HAP-1 (cell line): Measurements from ENCODE around the gene PYROXD2.
"Not testable (repeated sequence)": the region's sequence is repeated elsewhere in the genome, so short reads cannot be mapped to it uniquely, and the experiment has no call there.

Experiments used
- DNase-seq, 2 experiments: peaks; one replicate each; pipeline ENCODE4 v3.0.0-alpha.2; 2016 to 2020; ENCODE audit warnings: low spot score in 2 of 2
- H3K27me3 ChIP-seq: fragments of 250-450 bp; sonication (Bioruptor Pico); 2 replicates; pipeline ENCODE4 v1.5.1; 2020; ENCODE audit warnings: low read depth, mild to moderate bottlenecking, moderate library complexity
- H3K36me3 ChIP-seq: fragments of 250-450 bp; sonication (Bioruptor Pico); replicated peaks from 2 replicates; pipeline ENCODE4 v1.5.1; 2020; ENCODE audit warnings: mild to moderate bottlenecking
- H3K4me1 ChIP-seq: fragments of 250-450 bp; sonication (Bioruptor Pico); 2 replicates; pipeline ENCODE4 v1.5.1; 2020; ENCODE audit warnings: mild to moderate bottlenecking
- H3K4me3 ChIP-seq: fragments of 250-450 bp; sonication (Bioruptor Pico); 2 replicates; pipeline ENCODE4 v1.5.1; 2020; ENCODE audit warnings: mild to moderate bottlenecking, moderate library complexity
- H3K9me3 ChIP-seq: fragments of 250-450 bp; sonication (Bioruptor Pico); 2 replicates; pipeline ENCODE4 v1.5.1; 2020; ENCODE audit warnings: mild to moderate bottlenecking, moderate library complexity
- in situ Hi-C: fragments of 300-500 bp; cut with MboI; formaldehyde crosslinking; loops from 3 replicates; pipeline ENCODE4 v1.14.3; 2020; ENCODE audit warnings: low sequenced_read_pairs, inconsistent platforms, mixed read lengths

The PYROXD2 gene

DNA sequence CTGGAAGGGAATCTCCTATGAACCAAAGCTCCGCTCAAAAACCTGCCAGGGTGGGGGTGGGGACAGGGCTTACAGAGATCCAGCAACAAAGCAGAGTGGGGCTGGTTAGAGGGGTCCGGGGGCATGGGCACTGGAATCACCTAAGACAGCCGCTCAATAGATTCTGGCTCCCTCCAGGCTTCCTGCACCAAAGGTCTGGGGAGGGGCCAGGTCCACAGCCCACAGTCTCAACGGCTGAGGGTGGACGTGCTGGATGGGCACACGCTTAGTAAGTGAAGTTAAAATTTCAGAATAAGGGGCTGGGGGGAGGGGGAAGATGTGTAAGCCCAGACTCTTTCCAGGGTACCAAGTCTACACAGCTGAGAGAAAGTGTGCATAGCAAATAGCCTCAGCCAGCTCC, 31.1 kb downstream of the PYROXD2 start:
- Histone ChIP-seq H3K4me1 (no peaks in the 10 kb centered on the region), H3K36me3 (no peaks in the 10 kb centered on the region), H3K27me3 (no peaks in the 10 kb centered on the region), H3K9me3 (no peaks in the 10 kb centered on the region), H3K4me3 (no peak overlapping the region)
- in situ Hi-C loops = no loop called here
- no peak for DNase-seq

DNA sequence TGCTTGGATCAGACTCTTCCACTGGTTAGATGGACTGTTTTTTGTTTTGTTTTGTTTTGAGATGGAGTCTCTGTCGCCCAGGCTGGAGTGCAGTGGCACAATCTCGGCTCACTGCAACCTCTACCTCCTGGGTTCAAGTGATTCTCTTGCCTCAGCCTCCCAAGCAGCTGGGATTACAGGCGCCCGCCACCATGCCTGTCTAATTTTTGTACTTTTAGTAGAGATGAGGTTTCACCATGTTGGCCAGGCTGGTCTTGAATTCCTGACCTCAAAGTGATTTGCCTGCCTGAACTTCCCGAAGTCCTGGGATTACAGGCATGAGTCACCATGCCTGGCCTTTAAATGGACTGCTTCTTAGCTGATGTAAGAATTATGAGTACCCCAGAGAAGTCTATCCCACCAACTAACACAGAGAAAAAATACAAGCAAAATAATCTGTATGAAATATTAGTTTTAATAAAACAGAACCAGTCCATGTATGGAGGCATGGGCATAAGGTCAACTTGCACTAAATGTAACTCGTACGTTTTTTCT, 31.8 kb downstream of the PYROXD2 start:
- H3K9me3 ChIP-seq, DNase-seq, in situ Hi-C loops, H3K4me1 ChIP-seq, H3K27me3 ChIP-seq, H3K4me3 ChIP-seq, H3K36me3 ChIP-seq: not testable (repeated sequence)

DNA sequence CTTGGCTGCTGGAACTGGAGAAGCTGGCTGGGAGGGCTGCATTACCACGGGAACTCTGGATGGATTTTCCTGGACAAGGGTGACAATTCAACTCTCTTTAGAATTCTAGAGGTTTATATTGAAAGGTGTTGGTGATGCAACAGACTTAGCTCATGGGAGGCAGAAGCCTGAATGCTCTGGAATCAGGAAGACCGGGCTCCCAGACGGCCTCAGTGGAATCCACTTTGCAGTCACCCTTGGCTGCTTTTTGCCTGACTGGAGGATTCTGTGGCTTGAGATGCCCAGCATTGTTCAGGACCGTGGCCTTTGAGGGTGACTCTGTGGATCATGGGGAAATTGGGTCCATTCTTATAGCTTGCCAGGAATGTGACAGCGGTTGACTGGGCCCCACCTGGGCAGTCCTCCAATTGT, 32.3 kb downstream of the PYROXD2 start:
- Histone ChIP-seq H3K4me3 (no peak overlapping the region), H3K9me3 (no peaks in the 10 kb centered on the region), H3K36me3 (no peaks in the 10 kb centered on the region), H3K27me3 (no peaks in the 10 kb centered on the region), H3K4me1 (no peaks in the 10 kb centered on the region)
- in situ Hi-C loops = no loop called here
- no peak for DNase-seq

DNA sequence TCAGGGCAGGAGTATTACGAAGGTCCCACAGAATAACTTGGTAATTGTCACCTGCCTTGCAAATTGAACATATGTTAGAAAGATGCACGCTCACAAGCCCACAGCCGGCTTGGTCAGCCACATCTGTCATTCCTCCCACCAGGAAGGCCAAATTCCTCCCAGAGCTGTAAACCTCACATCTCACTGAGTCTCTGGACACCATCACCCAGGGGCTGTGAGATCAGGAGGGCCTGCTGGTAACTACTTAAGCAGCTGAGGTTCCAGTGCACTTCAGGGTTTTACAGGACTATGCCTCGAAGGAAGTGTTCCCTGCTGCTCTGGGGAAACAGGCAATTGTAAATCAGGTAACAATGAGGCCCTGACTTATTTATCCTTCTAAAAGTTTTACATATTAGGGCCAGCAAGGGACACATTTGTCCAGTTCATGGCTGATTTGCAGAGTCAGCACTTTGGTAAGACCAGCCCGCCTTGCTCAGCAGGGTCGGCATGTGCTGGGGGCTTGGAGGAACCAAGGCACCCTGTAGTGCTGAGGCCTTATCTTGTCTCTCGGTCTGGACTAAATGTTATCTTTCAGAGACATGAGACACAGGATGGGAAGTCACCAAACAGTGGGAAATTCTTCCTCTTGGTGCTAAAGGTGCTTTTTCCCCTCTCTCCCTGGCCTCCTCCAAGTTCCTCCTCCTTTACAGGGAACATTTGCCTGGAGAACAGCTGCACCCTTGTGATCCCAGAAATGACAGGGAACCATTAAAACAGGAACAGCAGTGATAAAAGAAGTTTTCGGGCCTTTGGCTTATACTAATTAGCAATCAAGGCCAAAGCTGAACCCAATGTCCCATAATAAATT, 34.3 kb downstream of the PYROXD2 start:
- Histone ChIP-seq H3K4me1 (no peaks in the 10 kb centered on the region), H3K36me3 (no peaks in the 10 kb centered on the region), H3K27me3 (no peaks in the 10 kb centered on the region), H3K9me3 (no peaks in the 10 kb centered on the region), H3K4me3 (no peak overlapping the region)
- no peak for DNase-seq
- in situ Hi-C loops = no loop called here

DNA sequence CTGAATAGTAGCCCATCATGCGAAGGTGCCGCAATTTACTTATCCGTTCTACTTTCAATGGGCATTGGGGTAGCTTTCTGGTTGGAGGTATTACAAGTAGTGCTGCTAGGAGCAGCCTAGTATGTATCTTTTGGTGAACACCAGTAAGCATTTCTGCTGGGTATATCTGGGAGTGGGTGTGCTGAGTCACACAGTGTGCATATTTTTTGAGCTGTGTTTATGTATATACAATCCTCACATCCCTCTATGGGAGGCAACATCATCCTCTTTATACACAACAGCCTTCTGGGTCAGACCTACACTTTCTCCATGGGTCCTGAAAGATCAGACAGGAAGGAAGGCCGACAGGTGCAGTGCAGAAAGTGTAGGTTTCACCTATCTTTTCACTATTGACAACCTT, 36.3 kb downstream of the PYROXD2 start:
- Histone ChIP-seq H3K4me3 (no peak overlapping the region), H3K36me3 (no peaks in the 10 kb centered on the region), H3K9me3 (no peaks in the 10 kb centered on the region), H3K27me3 (no peaks in the 10 kb centered on the region), H3K4me1 (no peaks in the 10 kb centered on the region)
- in situ Hi-C loops = no loop called here
- no peak for DNase-seq

DNA sequence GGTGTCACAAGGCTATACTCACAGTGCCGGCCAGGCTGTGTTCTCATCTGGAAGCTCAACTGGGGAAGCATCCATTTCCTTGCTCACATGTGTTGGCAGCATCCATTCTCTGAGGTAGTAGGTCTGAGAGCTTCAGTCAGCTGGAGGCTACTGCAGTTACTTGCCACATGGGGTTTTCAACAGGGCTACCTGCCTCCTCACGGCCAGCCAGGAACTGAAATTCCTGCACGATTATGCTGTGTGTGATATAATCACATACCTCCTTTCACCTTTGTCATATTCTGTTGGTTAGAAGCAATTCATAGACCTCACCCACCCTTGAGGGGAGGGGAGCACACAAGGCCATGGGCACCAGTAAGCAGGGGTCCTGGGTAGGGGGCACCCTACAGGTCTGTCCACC, 37.4 kb downstream of the PYROXD2 start:
- in situ Hi-C loops = no loop called here
- DNase-seq = no peak
- H3K36me3 ChIP-seq = no peaks in the 10 kb centered on the region

DNA sequence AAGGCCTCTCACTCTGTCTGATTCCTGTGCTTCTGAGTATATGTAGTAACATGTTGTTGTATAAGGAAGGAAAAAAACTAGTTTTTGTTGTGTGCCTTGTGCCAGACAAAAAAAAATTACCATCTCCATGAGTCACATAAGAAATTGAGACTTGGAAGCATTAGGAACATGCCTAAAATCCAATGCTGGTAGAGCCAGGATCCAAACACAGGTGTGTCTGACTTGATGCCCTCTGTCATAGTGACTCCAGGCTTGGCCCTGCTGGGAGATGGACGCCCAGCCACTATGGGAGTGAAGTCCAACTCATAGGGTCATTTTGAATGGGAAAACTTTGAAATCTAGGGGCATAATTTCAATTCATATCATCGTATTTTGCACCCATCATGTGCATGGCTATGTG, 38.0 kb downstream of the PYROXD2 start:
- H3K36me3 ChIP-seq = no peaks in the 10 kb centered on the region
- no peaks in the 10 kb centered on the region for H3K27me3 ChIP-seq
- DNase-seq = no peak
- no peak overlapping the region for H3K4me3 ChIP-seq
- no peaks in the 10 kb centered on the region for H3K4me1 ChIP-seq
- H3K9me3 ChIP-seq = no peaks in the 10 kb centered on the region
- in situ Hi-C loops = no loop called here

More for the DNA sequence above, 37.4 kb downstream of the PYROXD2 start:
- no peak overlapping the region for H3K4me3 ChIP-seq
- H3K4me1 ChIP-seq = no peaks in the 10 kb centered on the region
- no peaks in the 10 kb centered on the region for H3K27me3 ChIP-seq
- no peaks in the 10 kb centered on the region for H3K9me3 ChIP-seq

DNA sequence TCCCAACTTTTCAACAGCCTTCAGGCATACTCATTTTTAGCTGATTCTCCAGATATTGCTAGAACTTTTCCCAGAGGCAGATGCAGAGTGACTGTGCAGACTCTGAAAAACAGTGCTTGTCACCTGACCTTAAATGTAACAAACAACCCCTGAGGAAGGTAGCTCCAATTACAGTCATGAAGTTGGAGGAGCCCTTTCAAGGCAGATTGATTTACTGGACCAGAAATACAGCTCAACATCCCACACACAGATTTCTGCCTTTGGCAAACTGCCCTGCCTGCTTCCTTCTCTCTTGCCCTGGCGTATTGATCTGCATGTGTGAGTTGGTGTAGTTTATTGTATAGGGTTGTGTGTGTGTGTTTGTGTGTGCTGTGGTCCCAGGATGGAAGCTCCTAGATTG, 38.5 kb downstream of the PYROXD2 start:
- DNase-seq = no peak
- Histone ChIP-seq H3K9me3 (no peaks in the 10 kb centered on the region), H3K4me1 (no peaks in the 10 kb centered on the region), H3K27me3 (no peaks in the 10 kb centered on the region), H3K4me3 (no peak overlapping the region), H3K36me3 (no peaks in the 10 kb centered on the region)
- in situ Hi-C loops = no loop called here

DNA sequence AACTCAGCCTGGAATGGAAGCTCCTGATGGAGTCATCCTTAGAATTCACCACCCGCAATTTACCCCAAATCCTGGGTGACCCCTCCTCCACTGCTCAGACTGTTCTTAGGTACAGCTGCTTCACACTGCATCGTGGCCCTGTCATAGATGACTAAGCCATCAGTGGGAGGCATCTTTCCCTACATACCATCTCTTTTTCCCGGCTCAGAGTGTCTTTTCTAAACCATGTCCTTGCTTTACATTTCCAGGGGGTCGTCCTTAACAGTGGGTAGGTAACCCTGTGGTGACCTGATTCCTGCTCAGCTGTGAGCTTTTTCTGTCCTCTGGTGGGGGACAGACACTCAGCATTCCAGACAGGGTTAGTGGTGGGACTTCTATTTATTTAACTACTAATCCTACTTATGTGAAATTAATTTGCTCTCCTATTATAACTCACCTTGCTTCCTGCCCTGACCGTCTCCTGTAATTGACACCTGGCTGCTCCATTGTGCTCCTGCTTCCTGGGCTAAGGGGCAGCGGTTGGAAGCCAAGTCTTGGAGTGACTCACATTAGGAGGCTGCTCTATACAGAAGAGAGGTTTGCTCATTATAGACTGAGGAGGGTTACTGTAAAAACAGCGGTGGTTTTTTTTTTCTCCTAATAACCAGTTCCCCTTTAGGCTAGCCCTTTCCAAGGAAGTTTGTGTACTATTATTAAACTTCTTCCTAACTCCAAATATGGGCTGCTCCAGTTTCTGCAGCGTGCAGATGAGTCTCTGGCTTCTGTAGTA, 40.6 kb downstream of the PYROXD2 start:
- Histone ChIP-seq H3K9me3 (no peaks in the 10 kb centered on the region), H3K4me3 (no peak overlapping the region), H3K4me1 (no peaks in the 10 kb centered on the region), H3K36me3 (no peaks in the 10 kb centered on the region), H3K27me3 (peaks cover 3% of the 10 kb centered on the region; the same call in 1 of the 2 replicates)
- in situ Hi-C loops = no loop called here
- no peak for DNase-seq

DNA sequence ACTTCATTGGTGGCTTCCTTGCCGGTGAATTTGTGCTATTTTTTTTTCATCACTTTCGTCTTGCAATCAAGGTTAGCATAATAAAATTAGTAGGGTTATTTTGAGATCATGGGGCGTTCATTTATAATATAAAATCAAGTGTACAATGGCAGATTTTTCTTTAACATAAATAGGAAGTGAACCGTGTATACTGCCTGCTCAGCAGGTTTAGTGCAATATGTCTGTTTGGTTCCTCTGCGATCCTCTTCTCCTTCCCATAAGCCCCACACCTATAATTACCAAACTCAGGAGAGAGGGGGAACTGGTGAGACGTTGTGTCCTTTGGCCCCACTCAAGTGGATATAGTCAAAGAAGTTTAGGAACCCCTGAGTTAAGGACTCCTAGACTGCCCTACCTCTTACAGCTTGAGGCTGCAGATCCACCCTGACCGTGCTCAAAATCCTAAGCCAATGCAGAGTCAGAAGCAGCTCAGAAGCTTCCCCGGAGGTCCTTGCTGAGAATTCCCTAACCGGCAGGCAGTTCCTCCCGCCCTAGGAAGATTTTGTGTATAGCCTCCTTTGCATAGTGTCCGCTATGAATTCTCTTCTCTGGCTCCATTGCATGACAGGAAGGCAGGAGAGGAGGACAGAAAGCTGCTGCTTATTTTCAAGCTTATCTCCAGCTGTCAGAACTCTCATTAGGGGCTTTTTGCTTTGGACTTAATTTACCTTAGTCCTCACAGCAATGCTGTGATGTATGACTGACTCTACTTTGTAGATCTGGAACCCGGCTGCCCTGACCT, 41.5 kb downstream of the PYROXD2 start:
- Histone ChIP-seq H3K4me1 (no peaks in the 10 kb centered on the region), H3K4me3 (no peak overlapping the region), H3K9me3 (no peaks in the 10 kb centered on the region), H3K36me3 (no peaks in the 10 kb centered on the region), H3K27me3 (peaks cover 3% of the 10 kb centered on the region; the same call in 1 of the 2 replicates)
- in situ Hi-C loops = no loop called here
- no peak for DNase-seq

DNA sequence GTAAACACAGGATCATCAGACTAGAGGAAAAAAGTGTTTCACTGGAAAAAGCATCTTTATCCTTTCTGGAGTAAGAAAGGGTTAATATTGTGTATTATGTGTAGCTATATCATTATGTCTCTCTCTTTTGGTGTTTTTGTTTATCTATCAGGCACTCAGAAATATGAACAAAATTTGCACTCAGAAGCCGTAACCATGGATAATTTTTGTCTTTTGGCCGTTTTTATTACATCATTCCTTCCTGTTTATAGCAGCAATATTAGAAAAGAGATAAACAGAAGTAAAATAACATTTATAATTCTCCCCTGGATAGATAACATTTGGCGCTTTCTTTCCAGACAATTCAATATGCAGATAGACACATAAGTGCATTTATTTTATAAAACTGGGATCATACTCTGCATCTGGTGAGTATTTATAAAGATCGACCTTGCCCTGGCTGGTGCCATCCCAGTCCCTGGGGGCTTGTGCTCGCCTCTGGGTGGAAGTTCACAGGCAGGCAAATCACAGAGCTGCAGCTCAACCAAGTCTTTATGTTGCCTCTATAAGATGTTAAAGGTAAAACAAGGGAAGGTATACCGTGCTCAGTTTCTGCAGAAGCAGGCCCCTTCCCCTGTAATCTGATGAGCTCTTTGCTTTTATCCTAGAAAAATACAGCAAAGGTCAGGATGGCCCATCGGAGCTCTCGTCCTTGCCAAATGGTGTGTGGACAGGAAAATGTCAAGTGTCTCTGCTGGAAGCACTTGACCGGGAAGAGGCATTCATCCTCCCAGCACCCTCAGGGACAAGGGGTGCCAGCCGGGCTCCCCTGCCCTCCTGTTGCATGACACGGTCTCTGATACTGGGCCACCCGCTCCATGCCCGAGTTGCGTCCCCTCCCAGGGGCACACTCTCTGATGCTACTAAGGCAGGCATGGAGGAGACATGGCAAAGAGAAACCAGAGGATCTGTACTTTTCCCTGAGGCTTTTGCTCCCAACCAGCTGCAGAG, 43.9 kb downstream of the PYROXD2 start:
- H3K9me3 ChIP-seq = no peaks in the 10 kb centered on the region
- H3K4me3 ChIP-seq = no peak overlapping the region
- peaks cover 3% of the 10 kb centered on the region; the same call in 1 of the 2 replicates for H3K27me3 ChIP-seq
- no peaks in the 10 kb centered on the region for H3K36me3 ChIP-seq
- H3K4me1 ChIP-seq = no peaks in the 10 kb centered on the region
- DNase-seq = no peak
- in situ Hi-C loops = no loop called here

DNA sequence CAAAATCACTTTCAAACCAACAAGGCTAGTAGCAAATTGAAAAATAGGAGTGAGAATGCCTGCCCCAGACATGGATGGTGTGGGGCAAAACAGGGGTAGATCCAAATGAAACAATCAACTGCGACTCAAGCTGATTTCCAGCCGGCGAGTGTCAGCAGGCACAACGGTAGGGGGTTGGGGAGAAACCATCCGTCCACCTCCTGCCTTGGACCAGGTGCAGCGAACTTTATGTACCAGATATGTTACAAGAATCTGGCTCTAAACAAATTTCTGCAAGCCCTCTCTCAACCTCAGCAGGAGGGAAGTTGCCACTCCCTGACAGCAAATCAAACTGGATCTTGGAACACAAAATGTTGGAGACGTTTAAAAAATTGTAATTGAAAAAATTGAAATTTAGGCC, 45.2 kb downstream of the PYROXD2 start:
- H3K4me3 ChIP-seq = no peak overlapping the region
- in situ Hi-C loops = no loop called here
- no peaks in the 10 kb centered on the region for H3K36me3 ChIP-seq
- DNase-seq = no peak
- H3K9me3 ChIP-seq = no peaks in the 10 kb centered on the region
- no peaks in the 10 kb centered on the region for H3K4me1 ChIP-seq
- peaks cover 3% of the 10 kb centered on the region; the same call in 1 of the 2 replicates for H3K27me3 ChIP-seq

DNA sequence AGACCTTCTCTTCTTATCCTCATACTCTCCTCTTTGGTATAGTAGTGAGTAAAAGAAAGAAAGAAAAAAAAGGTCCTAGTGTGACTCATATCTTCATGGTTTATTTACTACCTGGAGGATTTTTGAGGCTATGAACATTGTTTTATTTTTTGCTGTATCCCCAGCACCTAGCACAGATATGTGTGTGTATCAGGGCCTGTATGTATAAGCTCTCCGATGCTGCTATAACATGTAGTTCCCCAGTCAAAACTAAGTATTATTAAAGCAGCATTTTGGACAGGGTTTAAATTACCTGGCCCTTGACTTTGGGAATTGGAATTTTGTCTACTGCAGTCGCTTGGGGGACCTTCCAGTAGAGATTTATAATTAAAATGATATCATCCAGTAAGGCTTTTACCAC, 46.3 kb downstream of the PYROXD2 start:
- H3K27me3 ChIP-seq = peaks cover 3% of the 10 kb centered on the region; the same call in 1 of the 2 replicates
- H3K4me3 ChIP-seq = no peak overlapping the region
- no peaks in the 10 kb centered on the region for H3K9me3 ChIP-seq
- in situ Hi-C loops = no loop called here
- H3K36me3 ChIP-seq = no peaks in the 10 kb centered on the region
- no peak for DNase-seq
- no peaks in the 10 kb centered on the region for H3K4me1 ChIP-seq
